HCT116 (cell line): ENCODE data around the gene BPTF. TPM values are rescaled to one million over a fixed set of nuclear protein-coding genes. Genes with fewer than 3 reads are reported as not detected.
"Not testable (repeated sequence)": the region's sequence is repeated elsewhere in the genome, so short reads cannot be mapped to it uniquely, and the experiment has no call there.

Experiments used
- ATAC-seq: fragments of 200-7000 bp; cut with Tn5 transposase; 2 replicates; pipeline ENCODE4 v1.9.1; 2020; ENCODE audit warnings: mild to moderate bottlenecking, moderate library complexity
- BruUV-seq: library from RNA; stranded (reverse); fragments of 400-500 nt; replicated peaks from 2 replicates; lab custom pipeline; 2021; lab: Mats Ljungman, UMichigan
- CTCF ChIA-PET: fragments of 300-600 bp; sonication (Branson Sonifier 250); formaldehyde crosslinking; loops from one replicate; lab custom pipeline; 2021; ENCODE audit warnings: antibody characterized with exemption; lab: Charles Lee
- POLR2A ChIA-PET: fragments of 300-600, 350-600 bp; sonication (Branson Sonifier 250); formaldehyde crosslinking; loops from one replicate; lab custom pipeline; 2021; ENCODE audit warnings: antibody characterized with exemption; lab: Charles Lee
- RAD21 ChIA-PET, 2 experiments: fragments of 300-600 bp; sonication (Branson Sonifier 250); formaldehyde crosslinking; loops; one replicate each; lab custom pipeline; 2023; ENCODE audit warnings: low total read pairs in 2 of 2; ENCODE audit not compliant: uncharacterized antibody in 2 of 2, unreplicated experiment in 2 of 2, low non-redundant PET in 1 of 2; lab: Charles Lee
- DNase-seq: peaks from one replicate; pipeline ENCODE4 v3.0.0-alpha.2; 2010; ENCODE audit warnings: low read depth, low spot score
- H2AFZ ChIP-seq: fragments of 200-600 bp; shearing (Covaris generic), sonication (generic); 2 replicates; pipeline ENCODE4 v1.6.1; 2017; ENCODE audit warnings: low read depth, mixed run types, mixed read lengths, antibody characterized with exemption, low read length; ENCODE audit not compliant: poor library complexity, severe bottlenecking
- H3K27ac ChIP-seq: 2 replicates; pipeline ENCODE4 v1.5.1; 2012; ENCODE audit warnings: low read depth, low read length
- H3K27me3 ChIP-seq: fragments of 200-600 bp; sonication (generic); 2 replicates; pipeline ENCODE4 v1.6.1; 2016; ENCODE audit warnings: mixed run types, low read length, mixed read lengths; ENCODE audit not compliant: insufficient read depth
- H3K36me3 ChIP-seq, 2 experiments: fragments of 200-500 bp in 1 of 2; fragments of 200-600 bp in 1 of 2; sonication (Bioruptor generic) in 1 of 2; sonication (generic) in 1 of 2; 2 replicates each; pipeline versions ENCODE4 v1.5.1 to v1.6.1; 2014 to 2016; ENCODE audit warnings: low read length in 2 of 2, inconsistent platforms in 1 of 2, mixed read lengths in 1 of 2, mixed run types in 1 of 2; ENCODE audit not compliant: insufficient read depth in 2 of 2, control insufficient read depth in 1 of 2
- H3K4me1 ChIP-seq, 2 experiments: fragments of 200-600 bp in 1 of 2; sonication (generic) in 1 of 2; 2 replicates each; pipeline versions ENCODE4 v1.5.1 to v1.6.1; 2012 to 2017; ENCODE audit warnings: low read length in 2 of 2, inconsistent platforms in 1 of 2, mild to moderate bottlenecking in 1 of 2, mixed read lengths in 1 of 2, mixed run types in 1 of 2, moderate library complexity in 1 of 2; ENCODE audit not compliant: insufficient read depth in 2 of 2, control insufficient read depth in 1 of 2
- H3K4me2 ChIP-seq: fragments of 200-600 bp; sonication (generic); 2 replicates; pipeline ENCODE4 v1.6.1; 2017; ENCODE audit warnings: mixed run types, low read length, mixed read lengths
- H3K4me3 ChIP-seq, 2 experiments: fragments of 200-600 bp in 1 of 2; sonication (generic) in 1 of 2; replicated peaks in 1 of 2; 2 replicates each; pipeline ENCODE4 v1.5.1; 2011 to 2016; ENCODE audit warnings: low read length in 2 of 2, control low read depth in 1 of 2, low read depth in 1 of 2, mild to moderate bottlenecking in 1 of 2, mixed read lengths in 1 of 2, mixed run types in 1 of 2
- H3K79me2 ChIP-seq: fragments of 200-600 bp; sonication (generic); 2 replicates; pipeline ENCODE4 v1.6.1; 2017; ENCODE audit warnings: mild to moderate bottlenecking, mixed run types, low read length, moderate library complexity, mixed read lengths; ENCODE audit not compliant: insufficient read depth
- H3K9ac ChIP-seq: fragments of 200-600 bp; sonication (generic); 2 replicates; pipeline ENCODE4 v1.6.1; 2016; ENCODE audit warnings: low read length, mixed read lengths
- H3K9me2 ChIP-seq: fragments of 200-600 bp; sonication (generic), shearing (Covaris generic); 2 replicates; pipeline ENCODE4 v1.6.1; 2017; ENCODE audit warnings: mixed run types, mild to moderate bottlenecking, moderate library complexity; ENCODE audit not compliant: insufficient read depth
- H3K9me3 ChIP-seq, 2 experiments: fragments of 200-500 bp in 1 of 2; fragments of 200-600 bp in 1 of 2; sonication (Bioruptor generic) in 1 of 2; sonication (generic) in 1 of 2; 2 replicates each; pipeline ENCODE4 v1.6.1; 2014 to 2017; ENCODE audit warnings: low read length in 2 of 2, mixed read lengths in 2 of 2, inconsistent platforms in 1 of 2, low read depth in 1 of 2, mild to moderate bottlenecking in 1 of 2, mixed run types in 1 of 2, moderate library complexity in 1 of 2; ENCODE audit not compliant: control insufficient read depth in 1 of 2, insufficient read depth in 1 of 2
- H4K20me1 ChIP-seq: fragments of 200-600 bp; sonication (generic), shearing (Covaris generic); 2 replicates; pipeline ENCODE4 v1.6.1; 2017; ENCODE audit warnings: mixed run types, mild to moderate bottlenecking, moderate library complexity; ENCODE audit not compliant: insufficient read depth
- CEBPB ChIP-seq: IDR thresholded peaks from 2 replicates; pipeline ENCODE4 v1.6.1; 2012; ENCODE audit warnings: low read depth
- CTCF ChIP-seq, 3 experiments: fragments of 200-600 bp in 1 of 3; sonication (generic) in 1 of 3; IDR thresholded peaks in 2 of 3; conservative IDR thresholded peaks in 1 of 3; 2 replicates each; pipeline ENCODE4 v1.5.1; 2012 to 2017; ENCODE audit warnings: low read depth in 2 of 3, low read length in 2 of 3, antibody characterized with exemption in 1 of 3, borderline replicate concordance in 1 of 3, control low read depth in 1 of 3, mild to moderate bottlenecking in 1 of 3, mixed read lengths in 1 of 3, mixed run types in 1 of 3, moderate library complexity in 1 of 3; ENCODE audit not compliant: insufficient read depth in 1 of 3
- FOSL1 ChIP-seq: IDR thresholded peaks from 2 replicates; pipeline ENCODE4 v1.6.1; 2012; ENCODE audit warnings: low read depth
- intact Hi-C: fragments of 100-400 bp; cut with micrococcal nuclease; formaldehyde crosslinking; loops from 2 replicates; pipeline ENCODE4 v1.10.0; 2022
- total RNA-seq: library from RNA; stranded (reverse); gene quantifications from one replicate; pipeline ENCODE4 v1.2.1, GENCODE V29; 2021; ENCODE audit not compliant: unreplicated experiment

The BPTF gene
- total RNA-seq, 1 experiment from 2014 or later: 114 TPM

GRCh38 chr17:67856402-67856801, 31.1 kb downstream of the BPTF start:
- H3K9me3 ChIP-seq, intact Hi-C loops, CTCF ChIA-PET, H2AFZ ChIP-seq, H3K9ac ChIP-seq, H3K9me2 ChIP-seq, H3K4me3 ChIP-seq, BruUV-seq, ATAC-seq, H3K27me3 ChIP-seq, RAD21 ChIA-PET, H3K4me2 ChIP-seq, DNase-seq, H3K27ac ChIP-seq, H3K4me1 ChIP-seq, POLR2A ChIA-PET: not testable (repeated sequence)
- H3K79me2 ChIP-seq: peaks cover 100% of the 10 kb centered on the region
- H3K36me3 ChIP-seq: peaks cover 6 to 10% of the 10 kb centered on the region in 2 experiments
- peaks cover 15% of the 10 kb centered on the region; the same call in 1 of the 2 replicates for H4K20me1 ChIP-seq

DNA sequence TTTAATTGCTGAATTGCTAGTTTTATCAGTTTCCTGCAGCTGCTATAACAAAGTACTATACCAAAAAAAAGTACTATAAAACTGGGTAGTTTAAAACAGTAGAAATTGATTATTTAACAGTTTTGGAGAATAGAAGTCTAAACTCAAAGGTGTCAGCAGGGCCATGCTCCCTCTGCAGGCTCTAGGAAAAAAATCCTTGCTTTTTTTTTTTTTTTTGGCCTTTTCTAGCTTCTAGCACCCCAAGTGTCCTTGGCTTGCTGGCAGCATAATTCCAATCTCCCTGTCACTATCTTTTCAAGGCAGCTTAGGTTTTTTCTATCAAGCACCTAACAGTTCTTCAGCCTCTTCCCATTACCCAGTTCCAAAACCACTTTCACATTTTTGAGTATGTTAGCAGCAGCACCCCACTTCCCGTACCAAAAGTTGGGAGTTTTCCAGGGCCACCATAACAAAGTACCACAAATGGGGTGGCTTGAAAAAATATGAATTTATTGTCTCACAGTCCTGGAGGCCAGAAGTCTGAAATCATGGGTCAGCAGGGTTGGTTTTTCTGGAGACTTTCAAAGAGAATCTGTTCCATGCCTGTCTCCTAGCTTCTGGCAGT, 37.4 kb downstream of the BPTF start:
- 0 out of 2 replicates have a peak, but pooled peaks have one; percentile 44 for ATAC-seq
- no peak overlapping the region for H3K27ac ChIP-seq
- no peak overlapping the region for H3K4me3 ChIP-seq
- H3K27me3 ChIP-seq: no peaks in the 10 kb centered on the region
- intact Hi-C loops: no loop called here
- no peak overlapping the region for H2AFZ ChIP-seq
- TF ChIP-seq CTCF (IDR thresholded peaks at IDR 0.05 in 2 of 3, conservative IDR thresholded peaks at IDR 0.05 in 1 of 3; ENCODE audit: borderline replicate concordance in 1 of 3, insufficient read depth in 1 of 3, low read depth in 2 of 3, low read length in 2 of 3) (peak in 2 of 3 experiments; percentile 31 to 38; a peak in 4 of 6 replicates), CEBPB (no peak), FOSL1 (no peak)
- peaks cover 35% of the 10 kb centered on the region; the same call in 1 of the 2 replicates for H4K20me1 ChIP-seq
- ChIA-PET RAD21 (no interaction called here), CTCF (no interaction called here), POLR2A (no interaction called here)
- no peaks in the 10 kb centered on the region for H3K9me3 ChIP-seq
- no peak overlapping the region for H3K4me2 ChIP-seq
- no peak overlapping the region for H3K9ac ChIP-seq
- H3K4me1 ChIP-seq: no peaks in the 10 kb centered on the region
- no peaks in the 10 kb centered on the region for H3K9me2 ChIP-seq
- peaks cover 100% of the 10 kb centered on the region for H3K79me2 ChIP-seq
- DNase-seq: no peak
- BruUV-seq: no TSS peak
- H3K36me3 ChIP-seq: peaks cover 2 to 6% of the 10 kb centered on the region in 2 experiments; a peak in 2 of 4 replicates
